Right atrium auricular region (tissue), 2 donors: Measurements from ENCODE around the gene CD44. TPM values are rescaled to one million over a fixed set of nuclear protein-coding genes. Genes with fewer than 3 reads are reported as not detected.

Source experiments
- DNase-seq: peaks from one replicate; pipeline ENCODE4 v3.0.0-alpha.2; 2019; ENCODE audit warnings: low spot score
- H3K27ac ChIP-seq, 2 donors: fragments of 200-600 bp; sonication (generic); 1 replicate in 1 of 2; 2 replicates in 1 of 2; pipeline ENCODE4 v1.5.1; 2016 to 2019
- H3K27me3 ChIP-seq, 2 donors: fragments of 200-600 bp; sonication (generic); one replicate each; pipeline versions ENCODE4 v1.5.1 to v1.6.0; 2017 to 2019
- H3K36me3 ChIP-seq: fragments of 200-600 bp; sonication (generic); one replicate; pipeline ENCODE4 v1.5.1; 2016
- H3K4me1 ChIP-seq, 2 donors: fragments of 200-600 bp; sonication (generic); one replicate each; pipeline versions ENCODE4 v1.5.1 to v1.6.0; 2017 to 2019
- H3K4me3 ChIP-seq, 2 donors: fragments of 200-600 bp; sonication (generic); 1 replicate in 1 of 2; 2 replicates in 1 of 2; pipeline ENCODE4 v1.5.1; 2017 to 2019; ENCODE audit warnings: mild to moderate bottlenecking in 1 of 2, moderate library complexity in 1 of 2
- H3K9me3 ChIP-seq, 2 donors: fragments of 200-600 bp; sonication (generic); one replicate each; pipeline ENCODE4 v1.5.1; 2019
- CTCF ChIP-seq, 2 donors: fragments of 200-600 bp; sonication (generic); IDR thresholded peaks; one replicate each; pipeline ENCODE4 v1.5.1; 2019; ENCODE audit warnings: antibody characterized with exemption in 2 of 2
- total RNA-seq, 2 donors: library from RNA; depleted of rRNA; stranded (reverse); fragments of >200 nt; gene quantifications; one replicate each; pipeline ENCODE4 v1.1.0, GENCODE V29; 2016

The CD44 gene
- total RNA-seq, 2 donors from 2014 or later, result 26.8 to 37.3 TPM

DNA sequence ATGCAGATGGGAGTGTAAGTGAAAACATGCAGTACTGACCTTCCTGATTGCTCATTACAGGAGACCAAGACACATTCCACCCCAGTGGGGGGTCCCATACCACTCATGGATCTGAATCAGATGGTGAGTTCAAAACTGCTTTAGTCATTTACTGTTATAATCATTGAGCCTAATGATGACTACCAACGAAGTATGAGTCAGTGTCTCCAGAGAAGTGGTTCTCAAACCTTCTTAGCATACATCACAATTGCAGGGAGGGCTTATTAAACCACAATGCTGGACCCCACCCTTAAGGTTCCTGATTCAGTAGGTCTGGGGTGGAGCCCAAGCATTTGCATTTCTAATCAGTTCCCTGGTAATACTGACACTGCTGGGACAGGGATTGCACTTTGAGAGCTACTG is 75.8 kb downstream of the CD44 start:
- no peaks in the 10 kb centered on the region for H3K27me3 ChIP-seq
- H3K4me3 ChIP-seq, result no peak overlapping the region
- H3K36me3 ChIP-seq, result peaks cover 21% of the 10 kb centered on the region
- TF ChIP-seq CTCF (IDR thresholded peaks at IDR 0.05), result no peak
- peaks cover 0 to 7% of the 10 kb centered on the region in 2 donors for H3K9me3 ChIP-seq
- no peak for DNase-seq
- H3K4me1 ChIP-seq, result no peaks in the 10 kb centered on the region
- H3K27ac ChIP-seq, result no peak overlapping the region

GRCh38 chr11:35215945-35216344 is 77.0 kb downstream of the CD44 start:
- Histone ChIP-seq H3K9me3 (no peaks in the 10 kb centered on the region), H3K27ac (no peak overlapping the region), H3K27me3 (no peaks in the 10 kb centered on the region), H3K4me3 (no peak overlapping the region), H3K4me1 (no peaks in the 10 kb centered on the region), H3K36me3 (peaks cover 20% of the 10 kb centered on the region)
- no peak for TF ChIP-seq CTCF (IDR thresholded peaks at IDR 0.05)
- no peak for DNase-seq

- Histone ChIP-seq H3K36me3 (peaks cover 30% of the 10 kb centered on the region), H3K4me1 (no peaks in the 10 kb centered on the region), H3K27ac (no peak overlapping the region), H3K27me3 (no peaks in the 10 kb centered on the region), H3K9me3 (no peaks in the 10 kb centered on the region), H3K4me3 (no peak overlapping the region)
- TF ChIP-seq CTCF (IDR thresholded peaks at IDR 0.05), result no peak
- DNase-seq, result no peak
These were observed 78.1 kb downstream of the CD44 start for GRCh38 chr11:35216962-35217678.

DNA sequence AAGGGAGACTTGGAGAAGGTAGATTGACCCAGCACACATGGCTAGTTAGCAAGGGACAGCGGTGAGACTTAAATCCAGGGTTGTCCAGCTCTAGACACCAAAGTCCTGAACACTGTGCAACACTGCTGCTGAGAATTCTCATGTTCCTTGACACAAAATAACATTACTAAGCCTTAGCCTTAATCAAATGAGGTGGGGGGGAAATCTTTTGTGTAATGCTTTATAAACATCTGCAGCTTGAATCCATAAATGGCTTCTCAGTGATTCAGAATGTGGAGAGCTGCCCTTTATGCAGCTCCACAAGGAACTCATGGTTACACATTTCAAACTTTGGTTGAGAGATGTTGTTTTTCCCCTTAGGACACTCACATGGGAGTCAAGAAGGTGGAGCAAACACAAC is 80.0 kb downstream of the CD44 start:
- peaks cover 33% of the 10 kb centered on the region for H3K36me3 ChIP-seq
- TF ChIP-seq CTCF (IDR thresholded peaks at IDR 0.05), result no peak
- H3K27ac ChIP-seq, result no peak overlapping the region
- no peaks in the 10 kb centered on the region for H3K9me3 ChIP-seq
- no peak overlapping the region for H3K4me3 ChIP-seq
- no peaks in the 10 kb centered on the region for H3K27me3 ChIP-seq
- H3K4me1 ChIP-seq, result peaks cover 0 to 6% of the 10 kb centered on the region in 2 donors
- no peak for DNase-seq

DNA sequence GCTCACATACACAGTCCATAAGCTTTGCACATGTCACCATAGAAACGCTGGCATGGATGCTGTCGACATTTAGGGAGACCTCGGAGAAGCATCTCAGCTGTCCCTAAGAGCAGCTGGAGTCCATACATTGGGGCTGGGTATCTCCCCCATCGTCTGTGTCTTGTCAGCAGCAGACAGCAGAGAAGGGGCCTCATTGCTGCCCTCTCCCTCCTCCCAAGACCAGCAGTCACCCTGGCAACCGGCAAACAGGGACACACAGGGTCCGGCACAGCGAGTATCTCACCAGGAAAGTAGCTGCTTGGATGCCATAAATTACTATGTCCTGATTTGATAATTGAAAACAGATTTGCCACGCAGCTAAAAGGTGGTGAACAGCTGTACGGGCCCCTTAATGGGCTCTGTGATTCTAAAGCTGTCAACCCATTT is 84.4 kb downstream of the CD44 start:
- no peak overlapping the region for H3K4me3 ChIP-seq
- H3K4me1 ChIP-seq, result peaks cover 0 to 6% of the 10 kb centered on the region in 2 donors
- H3K9me3 ChIP-seq, result no peaks in the 10 kb centered on the region
- H3K27me3 ChIP-seq, result no peaks in the 10 kb centered on the region
- no peak for TF ChIP-seq CTCF (IDR thresholded peaks at IDR 0.05)
- H3K36me3 ChIP-seq, result peaks cover 21% of the 10 kb centered on the region
- no peak for DNase-seq
- H3K27ac ChIP-seq, result no peak overlapping the region

DNA sequence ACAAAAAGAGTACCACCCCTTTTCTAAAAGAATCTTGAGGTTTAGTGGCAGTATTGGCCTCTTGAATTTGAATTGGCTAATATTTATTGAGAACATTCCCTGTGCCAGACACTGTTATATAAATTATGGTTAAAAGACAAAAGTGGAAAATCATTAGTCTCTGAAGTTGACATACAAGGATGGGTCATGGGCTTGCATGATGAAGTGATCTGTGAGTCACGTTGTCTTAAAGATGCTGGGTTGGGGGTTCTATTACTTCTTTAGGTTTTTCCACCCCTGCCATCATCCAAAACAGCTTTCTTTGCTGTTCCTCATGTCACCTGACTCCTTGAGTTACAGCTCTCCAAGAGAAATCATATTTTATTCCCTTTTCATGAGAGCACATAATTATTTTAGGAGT is 85.0 kb downstream of the CD44 start:
- no peaks in the 10 kb centered on the region for H3K9me3 ChIP-seq
- peaks cover 21% of the 10 kb centered on the region for H3K36me3 ChIP-seq
- no peak overlapping the region for H3K4me3 ChIP-seq
- no peak for DNase-seq
- no peaks in the 10 kb centered on the region for H3K27me3 ChIP-seq
- no peak for TF ChIP-seq CTCF (IDR thresholded peaks at IDR 0.05)
- peaks cover 0 to 6% of the 10 kb centered on the region in 2 donors for H3K4me1 ChIP-seq
- no peak overlapping the region for H3K27ac ChIP-seq
